ENCODE data around the gene MC1R.

- TF ChIP-seq CTCF (IDR thresholded peaks at IDR 0.05 in 2 of 3, conservative IDR thresholded peaks at IDR 0.05 in 1 of 3; ENCODE audit: control insufficient read depth in 2 of 3, extremely low read depth in 1 of 3, insufficient read depth in 1 of 3, low read depth in 3 of 3, low read length in 3 of 3) = no peak
- TF ChIP-seq CBX5 (IDR thresholded peaks at IDR 0.05; ENCODE audit: low read depth) = no peak
- TF ChIP-seq PKNOX1 (IDR thresholded peaks at IDR 0.05) = no peak
- TF ChIP-seq FOXK2 (IDR thresholded peaks at IDR 0.05) = no peak
- TF ChIP-seq MXI1 (IDR thresholded peaks at IDR 0.05; ENCODE audit: low read depth, low read length) = no peak
- no peak; the same call in 1 of the 2 replicates for TF ChIP-seq POLR2A (IDR thresholded peaks at IDR 0.05; ENCODE audit: low read depth, low read length)
- TF ChIP-seq, protein P1, sequence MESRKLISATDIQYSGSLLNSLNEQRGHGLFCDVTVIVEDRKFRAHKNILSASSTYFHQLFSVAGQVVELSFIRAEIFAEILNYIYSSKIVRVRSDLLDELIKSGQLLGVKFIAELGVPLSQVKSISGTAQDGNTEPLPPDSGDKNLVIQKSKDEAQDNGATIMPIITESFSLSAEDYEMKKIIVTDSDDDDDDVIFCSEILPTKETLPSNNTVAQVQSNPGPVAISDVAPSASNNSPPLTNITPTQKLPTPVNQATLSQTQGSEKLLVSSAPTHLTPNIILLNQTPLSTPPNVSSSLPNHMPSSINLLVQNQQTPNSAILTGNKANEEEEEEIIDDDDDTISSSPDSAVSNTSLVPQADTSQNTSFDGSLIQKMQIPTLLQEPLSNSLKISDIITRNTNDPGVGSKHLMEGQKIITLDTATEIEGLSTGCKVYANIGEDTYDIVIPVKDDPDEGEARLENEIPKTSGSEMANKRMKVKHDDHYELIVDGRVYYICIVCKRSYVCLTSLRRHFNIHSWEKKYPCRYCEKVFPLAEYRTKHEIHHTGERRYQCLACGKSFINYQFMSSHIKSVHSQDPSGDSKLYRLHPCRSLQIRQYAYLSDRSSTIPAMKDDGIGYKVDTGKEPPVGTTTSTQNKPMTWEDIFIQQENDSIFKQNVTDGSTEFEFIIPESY (IDR thresholded peaks at IDR 0.05) = no peak
- no peak for TF ChIP-seq JUNB (IDR thresholded peaks at IDR 0.05)
- no peak for TF ChIP-seq RAD21 (IDR thresholded peaks at IDR 0.05; ENCODE audit: insufficient read depth, low read depth, low read length)
- TF ChIP-seq, protein P2, sequence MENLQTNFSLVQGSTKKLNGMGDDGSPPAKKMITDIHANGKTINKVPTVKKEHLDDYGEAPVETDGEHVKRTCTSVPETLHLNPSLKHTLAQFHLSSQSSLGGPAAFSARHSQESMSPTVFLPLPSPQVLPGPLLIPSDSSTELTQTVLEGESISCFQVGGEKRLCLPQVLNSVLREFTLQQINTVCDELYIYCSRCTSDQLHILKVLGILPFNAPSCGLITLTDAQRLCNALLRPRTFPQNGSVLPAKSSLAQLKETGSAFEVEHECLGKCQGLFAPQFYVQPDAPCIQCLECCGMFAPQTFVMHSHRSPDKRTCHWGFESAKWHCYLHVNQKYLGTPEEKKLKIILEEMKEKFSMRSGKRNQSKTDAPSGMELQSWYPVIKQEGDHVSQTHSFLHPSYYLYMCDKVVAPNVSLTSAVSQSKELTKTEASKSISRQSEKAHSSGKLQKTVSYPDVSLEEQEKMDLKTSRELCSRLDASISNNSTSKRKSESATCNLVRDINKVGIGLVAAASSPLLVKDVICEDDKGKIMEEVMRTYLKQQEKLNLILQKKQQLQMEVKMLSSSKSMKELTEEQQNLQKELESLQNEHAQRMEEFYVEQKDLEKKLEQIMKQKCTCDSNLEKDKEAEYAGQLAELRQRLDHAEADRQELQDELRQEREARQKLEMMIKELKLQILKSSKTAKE (IDR thresholded peaks at IDR 0.05; ENCODE audit: low read depth, poor library complexity, severe bottlenecking) = no peak
- no peak for TF ChIP-seq BRCA1 (IDR thresholded peaks at IDR 0.05; ENCODE audit: low read depth, low read length)
These were observed 6.0 kb upstream of the MC1R start for GRCh38 chr16:89912627-89913026.
